Bronchial epithelial cell (primary cell): ENCODE data around the gene TTI1. TPM values are rescaled to one million over a fixed set of nuclear protein-coding genes. Genes with fewer than 3 reads are reported as not detected.
A peak's percentile ranks its signal among the peaks of the same experiment; 100 is the strongest.

ENCODE experiments used
- DNase-seq: peaks from one replicate; pipeline ENCODE4 v3.0.0-alpha.2; 2010; ENCODE audit warnings: low read depth
- FAIRE-seq: peaks from 2 replicates; lab custom pipeline; 2011; peaks lifted over from hg19 to GRCh38; lab: Jason Lieb, UNC
- H3K27me3 ChIP-seq: 2 replicates; pipeline ENCODE4 v1.5.1; 2011; ENCODE audit warnings: low read length; ENCODE audit not compliant: control insufficient read depth, insufficient read depth
- H3K36me3 ChIP-seq: 2 replicates; pipeline ENCODE4 v1.5.1; 2011; ENCODE audit warnings: low read length; ENCODE audit not compliant: control insufficient read depth, insufficient read depth
- H3K4me3 ChIP-seq: 2 replicates; pipeline ENCODE4 v1.5.1; 2011; ENCODE audit warnings: mild to moderate bottlenecking, low read depth, low read length, control low read depth
- CTCF ChIP-seq: IDR thresholded peaks from 2 replicates; pipeline ENCODE4 v1.5.1; 2011; ENCODE audit warnings: mild to moderate bottlenecking, moderate library complexity, low read length, control low read depth, inconsistent platforms; ENCODE audit not compliant: insufficient read depth, severe bottlenecking
- total RNA-seq: library from RNA; depleted of rRNA; stranded (reverse); fragments of >200 nt; gene quantifications from 2 replicates; pipeline ENCODE4 v1.2.1, GENCODE V29; 2014

Gene TTI1
- total RNA-seq, 1 donor from 2014 or later, result 14.7 TPM

- no peaks in the 10 kb centered on the region for H3K27me3 ChIP-seq
- no peak for TF ChIP-seq CTCF
- DNase-seq, result no peak
- no peak overlapping the region for H3K4me3 ChIP-seq
- peaks cover 6% of the 10 kb centered on the region for H3K36me3 ChIP-seq
- no peak for FAIRE-seq
Observed at GRCh38 chr20:38076548-38076947, 43.3 kb upstream of the TTI1 start.

GRCh38 chr20:38075161-38075998, 42.1 kb upstream of the TTI1 start:
- H3K36me3 ChIP-seq, result peaks cover 7% of the 10 kb centered on the region
- no peaks in the 10 kb centered on the region for H3K27me3 ChIP-seq
- no peak for FAIRE-seq
- no peak overlapping the region for H3K4me3 ChIP-seq
- no peak for TF ChIP-seq CTCF
- DNase-seq, result no peak

GRCh38 chr20:38073307-38074071, 40.2 kb upstream of the TTI1 start:
- DNase-seq (peak; percentile 64), FAIRE-seq (no peak)
- peaks cover 12% of the 10 kb centered on the region for H3K36me3 ChIP-seq
- peak; percentile 74 for TF ChIP-seq CTCF
- H3K4me3 ChIP-seq, result no peak overlapping the region
- H3K27me3 ChIP-seq, result no peaks in the 10 kb centered on the region

GRCh38 chr20:38072898-38073297, 39.6 kb upstream of the TTI1 start:
- H3K4me3 ChIP-seq, result no peak overlapping the region
- no peaks in the 10 kb centered on the region for H3K27me3 ChIP-seq
- DNase-seq (no peak), FAIRE-seq (no peak)
- H3K36me3 ChIP-seq, result peaks cover 15% of the 10 kb centered on the region
- no peak for TF ChIP-seq CTCF

- FAIRE-seq, result peak; percentile 47
- DNase-seq, result no peak
- no peak overlapping the region for H3K4me3 ChIP-seq
- H3K27me3 ChIP-seq, result no peaks in the 10 kb centered on the region
- peaks cover 23% of the 10 kb centered on the region for H3K36me3 ChIP-seq
- no peak for TF ChIP-seq CTCF
Observed at GRCh38 chr20:38067717-38068365, 34.6 kb upstream of the TTI1 start.
